HG03103 (cell line): ENCODE measurements around the gene GPR171.

ENCODE experiments used
- ATAC-seq: cut with Tn5 transposase; IDR thresholded peaks from one replicate; pipeline ENCODE4 v1.9.1; 2021; ENCODE audit warnings: low read depth; ENCODE audit not compliant: unreplicated experiment

The GPR171 gene

DNA sequence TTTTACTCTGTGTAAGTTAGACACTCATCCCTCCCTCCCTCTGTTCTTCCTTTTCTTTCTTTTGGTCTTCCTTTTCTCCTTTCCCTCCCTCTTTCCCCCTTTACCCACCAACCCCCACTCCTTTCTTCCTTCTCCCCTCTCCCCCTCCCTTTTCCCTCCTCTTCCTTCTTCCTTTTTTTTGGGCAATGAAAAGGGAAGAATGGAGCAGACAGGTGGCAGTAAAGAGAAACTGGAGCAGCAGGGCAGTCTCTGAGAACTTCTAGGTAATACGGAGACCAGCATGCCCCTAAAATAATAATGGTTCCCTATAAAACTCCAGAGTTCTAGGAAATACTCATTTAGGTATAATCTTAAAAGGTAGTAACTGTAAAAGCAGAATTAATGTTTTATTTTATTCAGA lies 11.4 kb upstream of the GPR171 start:
- ATAC-seq: no peak

GRCh38 chr3:151213881-151214280 lies 10.9 kb upstream of the GPR171 start:
- ATAC-seq: no peak

DNA sequence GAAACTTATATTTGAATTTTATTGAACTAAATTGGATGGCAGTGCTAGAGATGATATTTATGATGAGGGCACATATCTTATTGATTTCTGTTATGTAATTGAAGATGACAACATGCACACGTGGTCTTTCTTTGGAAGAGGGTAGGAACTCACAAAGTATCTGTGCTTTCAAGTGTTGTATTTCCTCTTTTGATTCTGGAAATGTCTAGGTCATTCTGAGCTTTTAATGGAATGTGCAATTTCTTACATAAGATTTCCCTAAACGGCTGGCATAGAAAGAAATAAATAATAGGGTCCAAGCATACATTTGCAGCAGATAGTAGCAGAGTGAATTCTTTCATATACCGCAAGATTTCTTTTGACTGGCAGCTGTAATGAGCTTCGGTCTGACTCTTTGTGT lies 10.1 kb upstream of the GPR171 start:
- no peak for ATAC-seq

DNA sequence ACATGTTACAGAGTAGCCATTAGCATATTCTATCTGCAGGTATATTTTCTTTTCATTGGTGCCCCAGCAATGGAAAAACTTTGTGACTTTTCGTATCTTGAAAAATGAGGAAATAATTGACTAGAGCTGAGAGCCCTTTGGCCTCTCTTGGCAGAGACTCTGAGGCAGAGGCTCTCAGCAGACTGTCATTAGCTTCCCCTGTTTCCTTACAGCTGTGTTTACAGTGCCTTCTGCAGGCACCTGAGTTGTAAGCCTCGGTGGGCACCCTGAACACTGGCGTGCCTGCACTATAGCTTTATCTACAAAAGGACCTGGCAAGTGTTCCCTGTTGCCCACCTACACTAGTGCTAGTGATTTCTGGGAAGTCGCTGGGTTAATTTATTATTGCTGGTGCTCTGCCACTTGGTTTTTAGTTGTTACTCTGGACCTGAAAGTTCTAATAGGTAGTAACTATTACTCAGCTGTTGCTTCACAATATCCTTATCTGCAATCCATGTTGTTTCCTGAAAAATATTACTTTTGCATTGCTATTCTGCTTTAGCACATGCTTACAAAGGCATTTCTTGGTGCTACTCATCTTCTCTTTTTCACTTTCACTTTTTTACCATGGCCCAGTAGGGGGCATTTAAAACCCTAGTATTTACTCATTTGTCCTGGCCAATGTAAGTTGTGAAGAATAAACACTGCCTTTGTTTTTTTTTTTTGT lies 7.8 kb upstream of the GPR171 start:
- peak; percentile 65 for ATAC-seq

DNA sequence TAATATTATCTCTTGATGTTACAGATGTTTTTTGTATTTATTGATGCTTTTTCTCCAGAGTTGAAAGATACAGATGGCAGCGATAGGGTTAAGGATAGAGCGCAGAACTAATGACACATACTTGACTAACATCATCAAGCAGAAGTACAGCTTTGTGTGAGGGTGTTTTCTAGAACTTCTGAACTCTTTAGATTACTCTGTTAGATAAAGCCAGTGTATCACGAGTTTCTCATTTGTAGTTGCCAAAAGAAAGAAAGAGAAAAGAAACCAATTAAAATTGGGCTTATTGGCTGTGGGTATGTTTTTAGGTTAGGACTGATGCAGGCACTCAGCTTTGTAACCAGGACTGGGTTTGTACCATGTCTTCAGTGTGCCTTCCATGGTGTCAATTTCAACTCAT lies 6.6 kb upstream of the GPR171 start:
- no peak for ATAC-seq

- ATAC-seq: no peak
Measured at GRCh38 chr3:151206201-151206600, 3.2 kb upstream of the GPR171 start.

DNA sequence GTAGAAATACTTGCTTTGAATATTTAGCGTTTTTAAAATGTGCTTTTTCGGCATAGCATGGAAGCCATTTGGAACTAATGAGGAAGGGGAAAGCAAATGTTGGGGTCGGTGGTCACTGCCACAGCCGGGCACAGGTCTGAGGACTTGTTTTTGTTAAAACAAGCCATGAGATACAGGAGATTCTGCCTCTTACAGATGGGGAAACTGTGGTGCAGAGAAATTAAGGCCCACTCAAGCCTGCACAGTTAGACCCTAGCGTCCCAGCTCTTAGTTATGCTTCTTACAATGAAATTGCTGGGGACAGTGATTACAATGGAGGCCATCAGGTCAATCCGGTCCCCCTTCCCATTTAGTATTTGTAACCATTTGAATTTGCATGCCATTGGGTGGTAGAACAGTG lies 2.5 kb upstream of the GPR171 start:
- no peak for ATAC-seq

GRCh38 chr3:151204530-151205402 lies 1.8 kb upstream of the GPR171 start:
- no peak for ATAC-seq

GRCh38 chr3:151201051-151201730 lies 1.8 kb downstream of the GPR171 start:
- ATAC-seq: no peak

GRCh38 chr3:151200586-151200985 lies 2.4 kb downstream of the GPR171 start:
- ATAC-seq: no peak

GRCh38 chr3:151199554-151200438 lies 3.2 kb downstream of the GPR171 start:
- ATAC-seq: no peak

- ATAC-seq: no peak
Measured at GRCh38 chr3:151198849-151199248, 4.2 kb downstream of the GPR171 start.

GRCh38 chr3:151197981-151198767 lies 4.8 kb downstream of the GPR171 start:
- ATAC-seq: no peak

DNA sequence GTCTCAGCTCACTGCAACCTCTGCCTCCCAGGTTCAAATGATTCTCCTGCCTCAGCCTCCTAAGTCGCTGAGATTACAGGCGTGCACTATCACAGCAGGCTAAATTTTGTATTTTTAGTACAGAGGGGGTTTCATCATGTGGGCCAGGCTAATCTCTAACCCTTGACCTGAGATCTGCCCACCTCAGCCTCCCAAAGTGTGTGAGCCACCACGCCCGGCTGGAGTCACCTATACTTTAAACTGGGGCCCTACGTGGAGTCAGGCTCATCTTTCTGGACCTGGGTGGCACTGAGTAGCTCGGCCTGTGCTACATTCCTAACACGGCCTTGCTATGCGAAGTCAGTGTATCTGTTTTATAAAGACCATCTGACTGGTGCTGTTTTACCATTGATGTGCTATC lies 5.8 kb downstream of the GPR171 start:
- ATAC-seq: no peak

DNA sequence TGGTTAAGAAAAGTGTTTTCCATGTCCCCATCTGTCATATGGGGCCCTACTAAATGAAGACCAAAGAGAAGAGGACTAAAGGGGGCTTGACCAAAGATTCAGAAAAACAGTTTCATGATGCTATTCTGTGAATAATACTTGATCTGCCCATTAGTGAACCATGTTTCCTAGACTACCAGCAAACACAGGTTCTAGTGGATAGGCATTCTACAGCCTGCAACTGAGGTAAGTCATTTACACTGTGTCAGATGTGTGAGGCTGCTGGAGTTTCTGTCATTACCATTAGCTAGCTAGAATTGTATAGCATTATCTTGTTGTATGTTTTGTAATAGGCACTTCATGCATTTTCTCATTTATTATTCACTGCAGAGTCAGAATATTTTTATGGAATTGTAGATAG lies 6.6 kb downstream of the GPR171 start:
- no peak for ATAC-seq

DNA sequence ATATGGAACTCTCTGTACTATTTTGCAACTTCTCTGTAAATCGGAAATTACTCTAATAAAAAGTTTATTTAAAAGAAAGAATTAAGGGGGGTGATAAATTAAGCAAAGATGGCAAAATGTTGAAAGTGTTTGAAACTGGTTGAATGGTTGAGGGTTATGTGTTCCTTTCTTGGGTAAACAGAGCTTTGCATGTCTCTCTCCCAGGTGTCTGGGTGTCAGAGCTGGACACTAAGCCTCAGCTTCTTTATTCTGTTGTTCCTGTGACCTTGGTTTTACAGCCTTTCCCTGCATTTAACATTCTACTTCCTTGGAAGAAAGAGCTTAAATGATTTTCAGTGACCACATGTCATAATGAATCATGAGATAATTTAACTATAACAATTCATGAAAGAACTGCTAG lies 7.2 kb downstream of the GPR171 start:
- ATAC-seq: no peak

- no peak for ATAC-seq
Measured at GRCh38 chr3:151192545-151192944, 10.5 kb downstream of the GPR171 start.

GRCh38 chr3:151191095-151191494 lies 11.9 kb downstream of the GPR171 start:
- no peak for ATAC-seq

DNA sequence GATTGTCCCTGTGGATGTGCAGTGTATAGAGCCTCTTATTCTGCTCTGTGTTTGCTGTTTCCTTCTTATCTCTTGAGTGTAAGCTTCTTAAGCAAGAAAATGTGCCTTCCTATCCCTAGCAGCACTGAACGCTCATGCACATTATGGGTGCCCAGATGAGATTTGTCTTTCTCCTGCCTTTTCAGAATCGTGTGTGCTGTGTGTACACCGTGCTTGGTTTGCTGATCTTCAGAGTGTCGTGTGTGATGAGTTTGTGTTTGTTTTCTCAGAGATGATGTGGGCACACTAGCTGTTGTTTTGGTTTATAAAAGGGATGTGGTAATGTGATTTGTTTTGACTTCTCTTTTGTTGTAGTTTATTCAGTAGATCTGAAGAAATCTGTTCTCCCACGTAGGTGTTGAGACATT lies 19.7 kb downstream of the GPR171 start:
- ATAC-seq: no peak
